ENCODE data around the gene POLE4.

POLE4 gene

DNA sequence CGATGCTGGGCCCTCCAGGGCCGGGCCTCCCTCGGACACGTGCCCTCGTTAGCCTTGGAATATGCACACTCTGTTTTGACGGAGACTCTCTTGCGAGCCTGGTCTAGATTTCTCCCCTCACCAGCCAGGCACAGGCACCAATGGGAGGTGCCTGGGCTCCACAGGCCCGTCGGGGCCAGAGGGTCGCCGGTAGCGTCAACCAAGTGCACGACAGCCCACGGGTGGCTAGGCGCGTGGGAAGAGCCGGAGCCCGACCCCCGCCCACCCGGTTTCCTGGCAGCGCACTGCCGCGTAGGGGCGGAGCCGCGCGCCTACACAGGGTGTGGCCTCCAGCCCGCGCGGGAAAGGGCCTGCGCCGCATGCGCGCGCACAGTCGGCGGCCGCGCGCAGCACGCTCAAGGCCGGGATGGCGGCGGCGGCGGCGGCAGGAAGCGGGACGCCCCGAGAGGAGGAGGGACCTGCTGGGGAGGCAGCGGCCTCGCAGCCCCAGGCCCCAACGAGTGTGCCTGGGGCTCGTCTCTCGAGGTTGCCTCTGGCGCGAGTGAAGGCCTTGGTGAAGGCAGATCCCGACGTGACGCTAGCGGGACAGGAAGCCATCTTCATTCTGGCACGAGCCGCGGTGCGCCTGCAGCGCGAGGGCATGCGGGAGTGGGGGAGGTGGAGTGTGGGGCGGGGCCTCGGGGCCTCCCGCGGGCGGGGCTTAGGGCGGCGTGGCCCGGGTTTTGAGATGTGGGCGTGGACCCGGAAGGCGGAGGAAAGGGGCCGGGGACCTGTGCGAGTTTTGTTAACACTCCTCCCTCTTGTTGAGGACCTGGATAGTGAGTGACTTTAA is at the start of gene POLE4:
TSS of gene POLE4 (plus strand) at position 370 of the 832 bp plus-strand sequence. CDS start at position 407, 37 bp downstream.
- DNase-seq, result peak; percentile 67

GRCh38 chr2:74908748-74909444 is 49.5 kb upstream of the POLE4 start:
- no peak for DNase-seq

GRCh38 chr2:74910245-74910644 is 48.2 kb upstream of the POLE4 start:
- DNase-seq, result no peak

DNA sequence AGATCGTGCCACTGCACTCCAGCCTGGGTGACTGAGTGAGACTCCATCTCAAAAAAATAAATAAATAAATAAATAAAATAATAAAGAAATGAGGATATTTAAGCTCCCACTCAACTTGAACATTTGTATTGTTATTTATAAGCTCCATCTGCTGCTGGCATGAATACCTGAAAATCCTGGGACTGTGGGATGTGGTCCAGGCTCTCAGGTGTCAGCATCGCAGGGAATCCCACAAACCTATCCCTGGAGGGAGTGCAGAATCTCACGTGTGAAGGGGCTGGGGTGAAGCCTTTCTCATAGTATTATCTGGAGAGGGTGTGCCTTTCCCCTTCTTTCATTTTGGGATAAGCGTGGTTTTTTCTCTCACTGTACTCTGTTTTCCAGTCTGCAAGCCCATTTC is 47.4 kb upstream of the POLE4 start:
- DNase-seq, result no peak

GRCh38 chr2:74915743-74916142 is 42.7 kb upstream of the POLE4 start:
- DNase-seq, result no peak

GRCh38 chr2:74916394-74916793 is 42.0 kb upstream of the POLE4 start:
- no peak for DNase-seq

GRCh38 chr2:74917702-74918619 is 40.5 kb upstream of the POLE4 start:
- DNase-seq, result no peak

GRCh38 chr2:74919827-74920226 is 38.6 kb upstream of the POLE4 start:
- DNase-seq, result no peak

- DNase-seq, result no peak
Observed at GRCh38 chr2:74921236-74921736, 37.2 kb upstream of the POLE4 start.

GRCh38 chr2:74922592-74923227 is 35.7 kb upstream of the POLE4 start:
- DNase-seq, result peak; percentile 92

- no peak for DNase-seq
Observed at GRCh38 chr2:74924463-74925265, 33.8 kb upstream of the POLE4 start.

GRCh38 chr2:74925361-74925786 is 33.1 kb upstream of the POLE4 start:
- DNase-seq, result no peak

- no peak for DNase-seq
Observed at GRCh38 chr2:74927621-74928020, 30.8 kb upstream of the POLE4 start.

- no peak for DNase-seq
Observed at GRCh38 chr2:74930811-74931486, 27.5 kb upstream of the POLE4 start.

GRCh38 chr2:74931940-74932339 is 26.5 kb upstream of the POLE4 start:
- DNase-seq, result no peak

- no peak for DNase-seq
Observed at GRCh38 chr2:74935975-74936391, 22.5 kb upstream of the POLE4 start.

DNA sequence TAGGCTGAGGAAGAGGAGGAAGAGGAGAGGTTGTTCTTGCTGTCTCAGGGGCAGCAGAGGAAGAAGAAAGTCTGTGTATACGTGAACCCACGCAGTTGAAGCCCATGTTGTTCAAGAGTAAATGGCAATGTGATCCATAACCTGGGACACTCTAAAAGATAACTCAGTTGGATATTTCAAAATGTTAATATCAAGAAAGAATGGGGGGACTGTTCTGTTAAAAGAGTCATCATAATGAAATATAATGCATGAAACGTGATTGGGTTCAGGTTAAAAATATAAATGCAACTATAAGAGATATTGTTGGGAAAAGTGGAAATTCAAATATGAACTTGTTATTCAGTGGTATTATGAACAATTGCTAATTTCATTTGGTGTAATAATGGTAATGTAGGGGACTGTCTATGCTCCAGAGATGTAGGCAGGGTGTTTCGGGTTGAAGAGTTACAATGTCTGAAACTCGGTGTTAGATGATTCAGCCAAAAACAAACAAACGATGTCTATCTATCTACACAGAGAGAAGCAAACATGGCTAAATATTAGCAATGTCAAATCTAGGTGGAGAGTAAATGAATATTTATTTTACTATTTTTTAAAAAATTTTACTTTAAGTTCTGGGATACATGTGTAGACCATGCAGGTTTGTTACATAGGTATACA is 21.1 kb upstream of the POLE4 start:
- no peak for DNase-seq

DNA sequence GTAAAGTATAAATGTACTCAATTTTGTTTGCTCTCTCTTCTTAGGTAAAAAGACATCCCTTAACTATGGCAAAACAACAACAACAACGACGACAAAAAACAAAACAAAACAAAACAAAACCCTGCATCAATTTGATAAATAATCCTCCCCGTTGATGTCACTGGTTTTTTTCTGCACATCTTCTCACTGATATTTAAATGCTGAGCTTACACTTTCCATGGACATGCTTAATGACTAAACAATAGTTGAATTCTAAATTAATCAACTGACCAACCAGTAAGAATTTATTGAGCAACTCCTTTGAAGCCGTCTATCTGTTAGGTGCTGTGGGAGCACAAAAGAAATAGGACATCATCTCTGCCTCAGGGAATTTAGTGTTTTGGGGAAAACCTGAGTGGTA is 20.2 kb upstream of the POLE4 start:
- DNase-seq, result no peak

DNA sequence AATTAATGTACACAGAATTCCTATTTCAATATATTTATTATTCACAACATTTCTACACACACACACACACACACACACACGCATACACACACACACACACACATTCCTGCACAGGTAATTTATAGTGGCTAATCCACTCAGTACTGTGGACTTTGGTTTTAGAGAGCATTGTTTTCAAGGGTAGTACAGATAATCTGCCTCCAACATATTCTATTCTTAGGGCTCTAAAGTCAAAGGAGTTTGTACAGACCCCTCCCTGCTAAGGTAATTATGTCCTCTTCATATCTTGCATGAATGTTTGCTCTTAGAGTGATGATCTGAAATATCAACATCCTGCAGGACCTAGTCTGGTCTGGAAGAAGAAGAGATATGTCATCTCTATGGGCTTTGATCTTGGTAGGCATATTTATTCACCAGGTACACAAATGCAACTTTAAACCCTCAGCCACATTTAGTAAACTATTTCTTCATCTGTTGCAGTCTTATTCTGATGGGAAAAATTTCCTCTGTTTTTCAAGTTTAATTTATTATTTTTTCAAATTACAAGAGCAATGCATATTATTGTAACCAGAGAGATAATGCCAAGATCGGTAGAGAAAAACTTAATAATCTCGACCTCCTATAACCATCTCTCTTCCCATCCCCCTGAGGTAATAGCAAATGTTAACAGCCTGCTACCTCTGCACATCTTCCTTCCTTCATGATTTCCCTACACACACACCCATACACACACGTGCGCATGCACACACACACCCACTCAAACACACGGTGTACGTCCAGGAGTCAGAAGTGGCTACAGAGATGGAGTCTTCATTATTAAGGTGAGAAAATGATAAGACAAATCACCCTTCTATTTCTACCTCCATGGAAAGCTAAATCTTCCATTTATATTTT is 18.3 kb upstream of the POLE4 start:
- no peak for DNase-seq

Measured in GF-D8 (cell line).